GM19328 (cell line): Measurements from ENCODE around the gene RNASE7.
"Not testable (repeated sequence)": the region's sequence is repeated elsewhere in the genome, so short reads cannot be mapped to it uniquely, and the experiment has no call there.

ENCODE experiments used
- ATAC-seq: cut with Tn5 transposase; IDR thresholded peaks from one replicate; pipeline ENCODE4 v1.9.1; 2021; ENCODE audit warnings: mild to moderate bottlenecking, moderate library complexity; ENCODE audit not compliant: unreplicated experiment

Gene RNASE7

GRCh38 chr14:21023174-21023573 is 19.0 kb upstream of the RNASE7 start:
- no peak for ATAC-seq

GRCh38 chr14:21023817-21024584 is 18.2 kb upstream of the RNASE7 start:
- no peak for ATAC-seq

GRCh38 chr14:21024585-21025370 is 17.4 kb upstream of the RNASE7 start, which contains the start of gene NDRG2:
NDRG2 (minus strand) TSS chr14:21025061; CDS start chr14:21023315, 1,746 bp downstream.
- no peak for ATAC-seq

- ATAC-seq: no peak
Measured at GRCh38 chr14:21025371-21026273, 16.5 kb upstream of the RNASE7 start.

GRCh38 chr14:21026274-21026987 is 15.7 kb upstream of the RNASE7 start:
- no peak for ATAC-seq

- no peak for ATAC-seq
Measured at GRCh38 chr14:21026988-21027315, 15.2 kb upstream of the RNASE7 start.

- ATAC-seq: no peak
Measured at GRCh38 chr14:21029917-21030316, 12.2 kb upstream of the RNASE7 start, which contains the start of gene TPPP2. TPPP2 (plus strand) TSS chr14:21030217; CDS start chr14:21030582, 365 bp downstream.

- no peak for ATAC-seq
Measured at GRCh38 chr14:21030531-21030930, 11.6 kb upstream of the RNASE7 start.

GRCh38 chr14:21032326-21033132 is 9.6 kb upstream of the RNASE7 start:
- ATAC-seq: no peak

- ATAC-seq: no peak
Measured at GRCh38 chr14:21033133-21033698, 8.9 kb upstream of the RNASE7 start.

GRCh38 chr14:21034707-21035106 is 7.5 kb upstream of the RNASE7 start, which contains the start of gene RNASE13:
RNASE13 (minus strand) TSS chr14:21034807; CDS start chr14:21034288, 519 bp downstream.
- ATAC-seq: no peak

- no peak for ATAC-seq
Measured at GRCh38 chr14:21036751-21037150, 5.4 kb upstream of the RNASE7 start.

GRCh38 chr14:21037156-21037555 is 5.0 kb upstream of the RNASE7 start:
- no peak for ATAC-seq

GRCh38 chr14:21038441-21039422 is 3.4 kb upstream of the RNASE7 start:
- ATAC-seq: no peak

GRCh38 chr14:21039585-21040369 is 2.4 kb upstream of the RNASE7 start:
- ATAC-seq: no peak

- no peak for ATAC-seq
Measured at GRCh38 chr14:21040370-21040925, 1.7 kb upstream of the RNASE7 start.

GRCh38 chr14:21040941-21041340 is 1.2 kb upstream of the RNASE7 start:
- not testable (repeated sequence) for ATAC-seq
